Gastrocnemius medialis (tissue), 4 donors: Measurements from ENCODE around the gene MIPOL1. TPM values are rescaled to one million over a fixed set of nuclear protein-coding genes. Genes with fewer than 3 reads are reported as not detected.

ENCODE experiments used
- ATAC-seq, 2 donors: fragments of 150-250 bp; one replicate each; pipeline ENCODE4 v1.9.1; 2016
- DNase-seq, 2 donors: peaks; one replicate each; pipeline ENCODE4 v3.0.0-alpha.2; 2019
- H3K27ac ChIP-seq, 4 donors: fragments of 200-600 bp; sonication (generic); 1 replicate in 1 of 4; 2 replicates in 3 of 4; pipeline ENCODE4 v1.5.1; 2016 to 2018; ENCODE audit warnings: mild to moderate bottlenecking in 2 of 4, moderate library complexity in 1 of 4
- H3K27me3 ChIP-seq, 3 donors: fragments of 200-600 bp; sonication (generic) in 2 of 3; 1 replicate in 1 of 3; 2 replicates in 2 of 3; pipeline versions ENCODE4 v1.5.1 to v1.6.0; 2016 to 2019; ENCODE audit warnings: mild to moderate bottlenecking in 1 of 3, moderate library complexity in 1 of 3
- H3K36me3 ChIP-seq, 2 donors: fragments of 200-600 bp; sonication (generic) in 1 of 2; one replicate each; pipeline ENCODE4 v1.5.1; 2017 to 2018
- H3K4me1 ChIP-seq, 2 donors: fragments of 200-600 bp; sonication (generic) in 1 of 2; one replicate each; pipeline ENCODE4 v1.5.1; 2016 to 2017; ENCODE audit warnings: mild to moderate bottlenecking in 2 of 2
- H3K4me3 ChIP-seq, 4 donors: fragments of 200-600 bp; sonication (generic) in 3 of 4; 1 replicate in 1 of 4; 2 replicates in 3 of 4; pipeline ENCODE4 v1.5.1; 2016 to 2019; ENCODE audit warnings: mild to moderate bottlenecking in 2 of 4
- H3K9me3 ChIP-seq, 3 donors: fragments of 200-600 bp; sonication (generic) in 2 of 3; 1 replicate in 1 of 3; 2 replicates in 2 of 3; pipeline ENCODE4 v1.5.1; 2016 to 2019
- POLR2A ChIP-seq, 2 donors: fragments of 450-650 bp; IDR thresholded peaks; one replicate each; pipeline ENCODE4 v1.6.1; 2017; ENCODE audit warnings: antibody characterized with exemption in 2 of 2, mild to moderate bottlenecking in 2 of 2, moderate library complexity in 2 of 2
- in situ Hi-C, 4 donors: fragments of 200-750 bp; cut with MboI; loops; one replicate each; pipeline versions ENCODE4 v1.15.0 to v1.8.0; 2017; ENCODE audit warnings: low sequenced_read_pairs in 4 of 4
- intact Hi-C: fragments of 100-400 bp; cut with DNase I; formaldehyde crosslinking; loops from one replicate; pipeline ENCODE4 v1.15.1; 2023; ENCODE audit warnings: low total_unique reads
- total RNA-seq, 4 donors: library from RNA; depleted of rRNA; stranded (reverse); fragments of >200 nt; gene quantifications; one replicate each; pipeline versions ENCODE4 v1.1.0 to v1.2.3, GENCODE V29; 2016
- TF ChIP-seq, protein P1 (sequence below), 5 experiments: fragments of 450-650 bp in 3 of 5; fragments of 200-600 bp in 2 of 5; sonication (generic) in 2 of 5; IDR thresholded peaks in 4 of 5; conservative IDR thresholded peaks in 1 of 5; 1 replicate in 4 of 5; 2 replicates in 1 of 5; pipeline ENCODE4 v1.5.1; 2016 to 2019; ENCODE audit warnings: antibody characterized with exemption in 5 of 5, mild to moderate bottlenecking in 3 of 5, moderate library complexity in 3 of 5

The MIPOL1 gene
- total RNA-seq, 4 donors from 2014 or later, result 3.1 to 13.7 (median 4.1) TPM

DNA sequence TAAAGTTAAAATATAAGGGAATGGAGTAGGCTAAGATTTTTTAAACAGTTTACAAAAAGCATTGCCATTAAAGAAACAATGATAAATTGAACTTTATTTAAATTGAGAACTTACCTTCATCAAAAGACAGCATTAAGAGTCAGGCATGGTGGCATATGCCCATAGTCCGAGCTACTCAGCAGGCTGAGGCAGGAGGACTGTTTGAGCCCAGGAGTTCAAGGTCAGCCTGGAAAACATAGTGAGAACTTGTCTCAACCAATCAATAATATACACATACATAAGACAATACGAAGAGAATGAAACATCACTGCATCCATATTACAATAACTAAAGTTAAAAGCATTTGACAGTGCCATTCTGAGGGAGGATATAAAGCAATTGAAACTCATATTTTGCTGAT is 299.7 kb downstream of the MIPOL1 start:
- intact Hi-C loops (no loop called here), in situ Hi-C loops (no loop called here)
- no peak for TF ChIP-seq POLR2A (IDR thresholded peaks at IDR 0.05)
- TF ChIP-seq, protein P1, sequence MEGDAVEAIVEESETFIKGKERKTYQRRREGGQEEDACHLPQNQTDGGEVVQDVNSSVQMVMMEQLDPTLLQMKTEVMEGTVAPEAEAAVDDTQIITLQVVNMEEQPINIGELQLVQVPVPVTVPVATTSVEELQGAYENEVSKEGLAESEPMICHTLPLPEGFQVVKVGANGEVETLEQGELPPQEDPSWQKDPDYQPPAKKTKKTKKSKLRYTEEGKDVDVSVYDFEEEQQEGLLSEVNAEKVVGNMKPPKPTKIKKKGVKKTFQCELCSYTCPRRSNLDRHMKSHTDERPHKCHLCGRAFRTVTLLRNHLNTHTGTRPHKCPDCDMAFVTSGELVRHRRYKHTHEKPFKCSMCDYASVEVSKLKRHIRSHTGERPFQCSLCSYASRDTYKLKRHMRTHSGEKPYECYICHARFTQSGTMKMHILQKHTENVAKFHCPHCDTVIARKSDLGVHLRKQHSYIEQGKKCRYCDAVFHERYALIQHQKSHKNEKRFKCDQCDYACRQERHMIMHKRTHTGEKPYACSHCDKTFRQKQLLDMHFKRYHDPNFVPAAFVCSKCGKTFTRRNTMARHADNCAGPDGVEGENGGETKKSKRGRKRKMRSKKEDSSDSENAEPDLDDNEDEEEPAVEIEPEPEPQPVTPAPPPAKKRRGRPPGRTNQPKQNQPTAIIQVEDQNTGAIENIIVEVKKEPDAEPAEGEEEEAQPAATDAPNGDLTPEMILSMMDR (IDR thresholded peaks at IDR 0.05 in 4 of 5, conservative IDR thresholded peaks at IDR 0.05 in 1 of 5), result no peak
- Histone ChIP-seq H3K4me3 (no peak overlapping the region), H3K27ac (no peak overlapping the region), H3K4me1 (no peaks in the 10 kb centered on the region), H3K36me3 (no peaks in the 10 kb centered on the region), H3K27me3 (no peaks in the 10 kb centered on the region), H3K9me3 (no peaks in the 10 kb centered on the region)
- DNase-seq (no peak), ATAC-seq (no peak)

DNA sequence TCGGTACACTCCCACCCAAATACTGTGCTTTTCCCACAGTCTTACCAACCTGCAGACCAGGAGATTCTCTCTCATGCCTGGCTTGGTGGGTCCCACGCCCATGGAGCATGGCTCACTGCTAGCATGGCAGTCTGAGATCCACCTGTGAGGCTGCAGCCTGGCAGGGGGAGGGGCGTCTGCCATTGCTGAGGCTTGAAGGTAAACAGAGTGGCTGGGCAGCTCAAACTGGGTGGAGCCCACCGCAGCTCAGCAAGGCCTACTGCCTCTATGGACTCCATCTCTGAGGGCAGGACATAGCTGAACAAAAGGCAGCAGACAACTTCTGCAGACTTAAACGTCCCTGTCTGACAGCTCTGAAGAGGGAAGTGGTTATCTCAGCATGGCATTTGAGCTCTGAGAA is 304.1 kb downstream of the MIPOL1 start:
- no peak overlapping the region for H3K4me3 ChIP-seq
- no peak for DNase-seq
- no peaks in the 10 kb centered on the region for H3K36me3 ChIP-seq
- in situ Hi-C loops (no loop called here), intact Hi-C loops (no loop called here)
- H3K27ac ChIP-seq, result no peak overlapping the region
- no peaks in the 10 kb centered on the region for H3K9me3 ChIP-seq
- no peak for TF ChIP-seq POLR2A (IDR thresholded peaks at IDR 0.05)
- TF ChIP-seq, protein P1 (IDR thresholded peaks at IDR 0.05 in 4 of 5, conservative IDR thresholded peaks at IDR 0.05 in 1 of 5), result no peak
- no peak for ATAC-seq
- H3K27me3 ChIP-seq, result no peaks in the 10 kb centered on the region
- no peaks in the 10 kb centered on the region for H3K4me1 ChIP-seq

DNA sequence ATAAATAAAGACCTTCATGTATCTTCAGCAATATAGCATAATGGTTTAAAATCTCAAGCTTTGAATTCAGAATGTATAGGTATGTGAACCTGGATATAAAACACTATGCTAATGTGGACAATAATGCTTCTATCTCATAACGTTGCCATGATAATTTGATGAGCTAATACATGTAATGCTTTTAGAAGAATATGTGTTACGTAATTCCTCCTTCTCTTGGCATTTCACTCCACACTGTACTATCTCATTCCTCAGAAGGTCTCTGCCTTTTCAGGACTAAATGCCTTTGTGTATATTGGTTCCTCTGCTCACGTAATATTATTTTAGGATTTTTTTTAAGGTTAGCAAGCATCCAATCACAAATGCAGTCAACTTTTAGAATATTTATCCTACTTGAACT is 310.8 kb downstream of the MIPOL1 start:
- no peak for TF ChIP-seq POLR2A (IDR thresholded peaks at IDR 0.05)
- TF ChIP-seq, protein P1 (IDR thresholded peaks at IDR 0.05 in 4 of 5, conservative IDR thresholded peaks at IDR 0.05 in 1 of 5), result no peak
- Histone ChIP-seq H3K36me3 (no peaks in the 10 kb centered on the region), H3K4me1 (no peaks in the 10 kb centered on the region), H3K4me3 (no peak overlapping the region), H3K27me3 (no peaks in the 10 kb centered on the region), H3K9me3 (no peaks in the 10 kb centered on the region), H3K27ac (no peak overlapping the region)
- DNase-seq (no peak), ATAC-seq (no peak)
- intact Hi-C loops (no loop called here), in situ Hi-C loops (no loop called here)

DNA sequence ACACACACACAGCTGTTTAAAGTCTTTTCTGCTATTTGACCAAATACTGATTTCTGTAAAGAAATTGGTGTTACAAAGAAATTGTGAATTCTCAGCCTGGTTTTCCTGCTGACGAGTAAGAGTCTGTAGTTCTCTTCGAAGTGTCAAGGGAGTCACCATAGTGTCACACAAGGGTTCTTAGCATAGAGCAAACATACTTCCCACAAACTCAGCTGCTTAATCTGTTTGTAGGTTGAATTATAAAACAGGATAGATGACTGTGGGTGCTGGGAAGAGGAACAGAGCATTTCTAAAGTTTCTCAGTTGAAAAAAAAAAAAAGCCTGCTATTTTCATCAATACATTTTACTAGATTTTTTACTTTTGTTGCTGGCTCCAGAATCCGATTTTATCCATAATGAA is 314.4 kb downstream of the MIPOL1 start:
- in situ Hi-C loops (no loop called here), intact Hi-C loops (no loop called here)
- no peaks in the 10 kb centered on the region for H3K27me3 ChIP-seq
- H3K36me3 ChIP-seq, result no peaks in the 10 kb centered on the region
- no peak for ATAC-seq
- no peaks in the 10 kb centered on the region for H3K9me3 ChIP-seq
- no peak for DNase-seq
- H3K4me1 ChIP-seq, result no peaks in the 10 kb centered on the region
- no peak for TF ChIP-seq POLR2A (IDR thresholded peaks at IDR 0.05)
- TF ChIP-seq, protein P1 (IDR thresholded peaks at IDR 0.05 in 4 of 5, conservative IDR thresholded peaks at IDR 0.05 in 1 of 5), result no peak
- no peak overlapping the region for H3K27ac ChIP-seq
- H3K4me3 ChIP-seq, result no peak overlapping the region

DNA sequence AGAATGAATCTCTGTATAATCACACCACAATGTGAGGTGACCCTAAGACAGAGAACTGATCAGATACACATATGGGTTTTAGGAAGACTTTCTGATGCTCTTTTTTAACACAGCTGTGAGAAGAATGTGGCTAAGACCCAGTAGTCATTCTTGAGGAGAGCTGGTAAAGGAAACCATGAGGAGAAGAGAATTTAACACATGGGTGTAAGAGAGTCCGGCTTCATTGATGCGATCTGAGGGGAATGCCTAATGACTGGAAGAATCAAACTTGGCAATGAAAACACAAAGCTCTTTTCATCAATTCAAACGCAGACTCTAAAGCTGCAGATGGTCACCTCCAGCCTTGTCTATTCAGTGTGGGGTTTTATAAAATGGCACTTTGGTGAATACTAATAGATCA is 318.0 kb downstream of the MIPOL1 start:
- Histone ChIP-seq H3K4me3 (no peak overlapping the region), H3K4me1 (no peaks in the 10 kb centered on the region), H3K27me3 (no peaks in the 10 kb centered on the region), H3K36me3 (no peaks in the 10 kb centered on the region), H3K9me3 (no peaks in the 10 kb centered on the region), H3K27ac (no peak overlapping the region)
- ATAC-seq, result no peak
- in situ Hi-C loops, result no loop called here
- no peak for TF ChIP-seq POLR2A (IDR thresholded peaks at IDR 0.05)
- TF ChIP-seq, protein P1 (IDR thresholded peaks at IDR 0.05 in 4 of 5, conservative IDR thresholded peaks at IDR 0.05 in 1 of 5), result no peak
- no peak for DNase-seq
- intact Hi-C loops, result no loop called here
